Loucy (cell line): Measurements from ENCODE around the gene IFNG-AS1.

Source experiments
- H2AFZ ChIP-seq: fragments of 200-600 bp; sonication (generic); 2 replicates; pipeline ENCODE4 v1.6.0; 2016; ENCODE audit warnings: antibody characterized with exemption, mild to moderate bottlenecking, low read length, moderate library complexity
- H3F3A ChIP-seq: fragments of 200-600 bp; 2 replicates; pipeline ENCODE4 v1.6.0; 2016; ENCODE audit warnings: antibody characterized with exemption, low read depth, mild to moderate bottlenecking
- H3K27me3 ChIP-seq: fragments of 200-600 bp; sonication (generic); 2 replicates; pipeline ENCODE4 v1.6.1; 2014; ENCODE audit warnings: low read length, mild to moderate bottlenecking; ENCODE audit not compliant: insufficient read depth, poor library complexity, severe bottlenecking
- H3K36me3 ChIP-seq: fragments of 200-600 bp; sonication (generic); 2 replicates; pipeline ENCODE4 v1.6.1; 2016; ENCODE audit warnings: low read length; ENCODE audit not compliant: insufficient read depth
- H3K4me1 ChIP-seq: fragments of 200-600 bp; sonication (generic); 2 replicates; pipeline ENCODE4 v1.5.1; 2014; ENCODE audit warnings: low read length, mild to moderate bottlenecking; ENCODE audit not compliant: insufficient read depth, poor library complexity, severe bottlenecking
- H3K4me2 ChIP-seq: fragments of 200-600 bp; sonication (generic); 2 replicates; pipeline ENCODE4 v1.6.0; 2014; ENCODE audit warnings: antibody characterized with exemption, low read length, low read depth, mild to moderate bottlenecking; ENCODE audit not compliant: poor library complexity, severe bottlenecking
- H3K4me3 ChIP-seq: fragments of 200-600 bp; sonication (generic); 2 replicates; pipeline ENCODE4 v1.5.1; 2014; ENCODE audit warnings: low read length, mild to moderate bottlenecking, mixed read lengths; ENCODE audit not compliant: poor library complexity, severe bottlenecking
- H3K79me2 ChIP-seq: fragments of 200-600 bp; sonication (generic); 2 replicates; pipeline ENCODE4 v1.6.1; 2014; ENCODE audit warnings: low read length; ENCODE audit not compliant: insufficient read depth
- H3K9ac ChIP-seq: fragments of 200-600 bp; sonication (generic); 2 replicates; pipeline ENCODE4 v1.6.0; 2014; ENCODE audit warnings: mild to moderate bottlenecking, low read depth, low read length, moderate library complexity; ENCODE audit not compliant: poor library complexity, severe bottlenecking
- H3K9me2 ChIP-seq: fragments of 200-600 bp; sonication (generic); replicated peaks from 2 replicates; pipeline ENCODE4 v1.6.1; 2016; ENCODE audit warnings: low read depth, low read length, mixed read lengths
- H3K9me3 ChIP-seq: fragments of 200-600 bp; sonication (generic); 2 replicates; pipeline ENCODE4 v1.6.1; 2014; ENCODE audit warnings: mild to moderate bottlenecking, antibody characterized with exemption, low read length, low read depth; ENCODE audit not compliant: insufficient read depth
- H4K20me1 ChIP-seq: fragments of 200-600 bp; sonication (generic); 2 replicates; pipeline ENCODE4 v1.6.0; 2014; ENCODE audit warnings: antibody characterized with exemption, low read length, mild to moderate bottlenecking; ENCODE audit not compliant: insufficient read depth, poor library complexity, severe bottlenecking
- CTCF ChIP-seq: fragments of 200-600 bp; sonication (generic); conservative IDR thresholded peaks from 2 replicates; pipeline ENCODE4 v1.5.1; 2014; ENCODE audit warnings: mild to moderate bottlenecking, antibody characterized with exemption, low read length
- EZH2phosphoT487 ChIP-seq: fragments of 200-600 bp; IDR thresholded peaks from 2 replicates; pipeline ENCODE4 v1.6.1; 2018; ENCODE audit warnings: antibody characterized with exemption, mild to moderate bottlenecking, moderate library complexity, borderline replicate concordance

The IFNG-AS1 gene

GRCh38 chr12:68067762-68068376, 78.6 kb downstream of the IFNG-AS1 start:
- no peaks in the 10 kb centered on the region for H3K27me3 ChIP-seq
- no peaks in the 10 kb centered on the region for H3K4me1 ChIP-seq
- no peaks in the 10 kb centered on the region for H3K9me2 ChIP-seq
- H3K4me2 ChIP-seq = no peak overlapping the region
- peak; percentile 69 for TF ChIP-seq CTCF
- TF ChIP-seq EZH2phosphoT487 = no peak
- no peaks in the 10 kb centered on the region for H3K36me3 ChIP-seq
- H3F3A ChIP-seq = no peaks in the 10 kb centered on the region
- H3K4me3 ChIP-seq = no peak overlapping the region
- no peaks in the 10 kb centered on the region for H3K79me2 ChIP-seq
- no peaks in the 10 kb centered on the region for H4K20me1 ChIP-seq
- no peak overlapping the region for H3K9ac ChIP-seq
- H3K9me3 ChIP-seq = peaks cover 5% of the 10 kb centered on the region; the same call in 1 of the 2 replicates
- no peak overlapping the region for H2AFZ ChIP-seq

- no peaks in the 10 kb centered on the region; the same call in 1 of the 2 replicates for H3K36me3 ChIP-seq
- H3K27me3 ChIP-seq = no peaks in the 10 kb centered on the region
- no peaks in the 10 kb centered on the region for H3K79me2 ChIP-seq
- no peaks in the 10 kb centered on the region for H4K20me1 ChIP-seq
- H3K4me3 ChIP-seq = no peak overlapping the region
- no peaks in the 10 kb centered on the region for H3K9me2 ChIP-seq
- H3K4me1 ChIP-seq = no peaks in the 10 kb centered on the region
- no peak overlapping the region for H2AFZ ChIP-seq
- H3K9me3 ChIP-seq = peaks cover 5% of the 10 kb centered on the region; the same call in 1 of the 2 replicates
- H3K4me2 ChIP-seq = no peak overlapping the region
- H3K9ac ChIP-seq = no peak overlapping the region
- no peak for TF ChIP-seq EZH2phosphoT487
- TF ChIP-seq CTCF = no peak
- no peaks in the 10 kb centered on the region for H3F3A ChIP-seq
Measured at GRCh38 chr12:68069275-68069674, 80.0 kb downstream of the IFNG-AS1 start.
